ENCODE measurements around the gene PRKAR1B.

PRKAR1B gene

GRCh38 chr7:590731-591551, 136.1 kb downstream of the PRKAR1B start:
- DNase-seq (ENCODE audit: low read depth) = peak; percentile 14
- no peak overlapping the region for H3K4me3 ChIP-seq (ENCODE audit: low read length)
- TF ChIP-seq CTCF (IDR thresholded peaks at IDR 0.05; ENCODE audit: insufficient read depth, low read depth, low read length, missing control alignments) = no peak

GRCh38 chr7:589781-590575, 137.1 kb downstream of the PRKAR1B start:
- no peak overlapping the region for H3K4me3 ChIP-seq (ENCODE audit: low read length)
- peak; percentile 19 for DNase-seq (ENCODE audit: low read depth)
- no peak for TF ChIP-seq CTCF (IDR thresholded peaks at IDR 0.05; ENCODE audit: insufficient read depth, low read depth, low read length, missing control alignments)

- no peak for TF ChIP-seq CTCF (IDR thresholded peaks at IDR 0.05; ENCODE audit: insufficient read depth, low read depth, low read length, missing control alignments)
- DNase-seq (ENCODE audit: low read depth) = no peak
- H3K4me3 ChIP-seq (ENCODE audit: low read length) = no peak overlapping the region
Measured at GRCh38 chr7:587767-588166, 139.3 kb downstream of the PRKAR1B start.

GRCh38 chr7:586494-586893, 140.6 kb downstream of the PRKAR1B start:
- no peak overlapping the region for H3K4me3 ChIP-seq (ENCODE audit: low read length)
- no peak for TF ChIP-seq CTCF (IDR thresholded peaks at IDR 0.05; ENCODE audit: insufficient read depth, low read depth, low read length, missing control alignments)
- no peak for DNase-seq (ENCODE audit: low read depth)

- no peak for DNase-seq (ENCODE audit: low read depth)
- no peak overlapping the region for H3K4me3 ChIP-seq (ENCODE audit: low read length)
- TF ChIP-seq CTCF (IDR thresholded peaks at IDR 0.05; ENCODE audit: insufficient read depth, low read depth, low read length, missing control alignments) = no peak
Measured at GRCh38 chr7:585873-586272, 141.2 kb downstream of the PRKAR1B start.

- TF ChIP-seq CTCF (IDR thresholded peaks at IDR 0.05; ENCODE audit: insufficient read depth, low read depth, low read length, missing control alignments) = no peak
- H3K4me3 ChIP-seq (ENCODE audit: low read length) = no peak overlapping the region
- DNase-seq (ENCODE audit: low read depth) = no peak
Measured at GRCh38 chr7:585229-585711, 141.8 kb downstream of the PRKAR1B start.
